ENCODE data around the gene MAST3.

Gene MAST3

DNA sequence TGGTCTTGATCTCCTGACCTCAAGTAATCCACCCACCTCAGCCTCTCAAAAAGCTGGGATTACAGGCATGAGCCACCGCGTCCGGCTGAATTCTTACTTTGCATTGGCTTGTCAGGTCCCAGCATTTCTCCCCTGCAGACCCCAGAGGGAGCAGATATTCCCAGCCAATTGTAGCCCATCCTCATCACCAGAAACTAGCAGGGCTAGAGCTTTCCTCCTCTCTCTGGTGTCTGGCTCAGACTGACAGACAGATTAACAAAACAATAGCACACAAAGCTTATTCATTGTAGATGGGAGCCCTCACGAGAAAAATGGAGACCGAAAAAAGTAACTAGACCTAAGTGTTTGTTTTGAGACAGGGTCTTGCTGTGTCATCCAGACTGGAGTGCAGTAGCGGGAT lies 88.0 kb downstream of the MAST3 start:
- DNase-seq (ENCODE audit: low read depth in 2 of 2): no peak

DNA sequence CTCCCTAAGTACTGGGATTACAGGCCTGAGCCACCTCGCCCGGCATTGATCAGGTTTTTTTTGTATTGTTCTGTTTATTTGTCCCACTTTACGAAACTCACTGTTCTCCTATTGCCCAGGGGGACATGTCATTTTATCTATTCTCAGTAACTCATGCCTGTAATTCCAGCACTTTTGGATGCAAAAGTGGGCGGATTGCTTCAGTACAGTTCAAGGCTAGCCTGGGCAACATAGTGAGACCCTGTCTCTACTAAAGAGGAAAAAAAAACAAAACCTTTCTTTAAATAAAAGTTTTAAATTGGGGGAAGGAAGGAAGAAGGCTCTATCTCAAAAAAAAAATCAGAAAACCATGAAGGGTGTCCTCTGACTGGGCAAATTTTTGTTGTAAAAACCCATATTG lies 92.7 kb downstream of the MAST3 start:
- DNase-seq (ENCODE audit: low read depth in 2 of 2): no peak

DNA sequence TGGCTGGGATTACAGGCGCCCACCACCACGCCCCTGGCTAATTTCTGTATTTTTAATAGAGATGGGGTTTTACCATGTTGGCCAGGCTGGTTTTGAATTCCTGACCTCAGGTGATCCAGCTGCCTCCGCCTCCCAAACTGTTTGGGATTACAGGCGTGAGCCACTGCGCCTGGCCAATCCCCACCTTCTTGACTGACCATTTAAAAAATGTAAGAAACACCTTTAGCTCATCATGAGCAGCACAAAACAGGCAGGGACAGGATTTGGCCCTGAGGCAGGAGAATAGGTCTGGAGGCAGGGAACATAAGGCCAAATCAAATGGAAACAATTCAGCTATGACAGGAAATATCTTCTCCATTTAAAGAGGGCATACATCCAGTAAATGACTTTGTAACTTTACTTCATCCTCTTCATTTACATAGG lies 94.1 kb downstream of the MAST3 start:
- DNase-seq (ENCODE audit: low read depth in 2 of 2): no peak

DNA sequence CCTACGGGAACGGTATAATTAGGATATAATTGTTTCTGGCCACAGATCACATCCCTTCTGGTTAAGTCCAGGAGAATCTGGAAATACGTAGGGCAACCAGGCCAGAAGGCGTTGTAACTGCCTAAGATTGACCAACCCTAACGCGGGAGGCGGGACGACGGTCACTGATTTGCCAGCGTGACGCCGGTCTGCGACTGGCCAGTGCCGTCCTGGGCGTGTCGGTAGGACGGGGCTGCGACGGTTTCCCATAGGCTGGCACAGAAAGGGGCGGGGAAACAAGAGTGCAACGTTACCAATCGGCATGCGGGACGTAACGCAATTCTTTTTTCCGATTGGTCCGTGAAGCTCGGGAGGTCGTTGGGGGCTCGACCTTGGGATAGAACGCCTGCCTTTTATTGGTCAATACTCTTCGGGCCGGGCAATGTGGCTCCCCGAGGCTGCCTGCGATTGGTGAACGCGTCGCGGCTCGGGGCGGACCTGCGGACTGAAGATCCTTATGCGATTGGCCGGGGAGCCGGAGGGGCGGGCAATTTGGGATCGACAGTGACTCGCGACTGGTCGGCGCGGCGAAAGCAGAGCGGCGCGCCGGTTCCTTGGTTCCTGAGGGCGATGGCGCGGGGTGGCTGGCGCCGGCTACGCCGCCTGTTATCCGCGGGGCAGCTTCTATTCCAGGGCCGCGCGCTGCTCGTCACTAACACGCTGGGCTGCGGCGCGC lies 95.3 kb downstream of the MAST3 start, which contains the start of gene MPV17L2:
MPV17L2 (plus strand) TSS at position 546 of the 715 bp plus-strand sequence; CDS start at position 610, 64 bp downstream.
- peak; percentile 97 to 98 for DNase-seq (ENCODE audit: low read depth in 2 of 2)

DNA sequence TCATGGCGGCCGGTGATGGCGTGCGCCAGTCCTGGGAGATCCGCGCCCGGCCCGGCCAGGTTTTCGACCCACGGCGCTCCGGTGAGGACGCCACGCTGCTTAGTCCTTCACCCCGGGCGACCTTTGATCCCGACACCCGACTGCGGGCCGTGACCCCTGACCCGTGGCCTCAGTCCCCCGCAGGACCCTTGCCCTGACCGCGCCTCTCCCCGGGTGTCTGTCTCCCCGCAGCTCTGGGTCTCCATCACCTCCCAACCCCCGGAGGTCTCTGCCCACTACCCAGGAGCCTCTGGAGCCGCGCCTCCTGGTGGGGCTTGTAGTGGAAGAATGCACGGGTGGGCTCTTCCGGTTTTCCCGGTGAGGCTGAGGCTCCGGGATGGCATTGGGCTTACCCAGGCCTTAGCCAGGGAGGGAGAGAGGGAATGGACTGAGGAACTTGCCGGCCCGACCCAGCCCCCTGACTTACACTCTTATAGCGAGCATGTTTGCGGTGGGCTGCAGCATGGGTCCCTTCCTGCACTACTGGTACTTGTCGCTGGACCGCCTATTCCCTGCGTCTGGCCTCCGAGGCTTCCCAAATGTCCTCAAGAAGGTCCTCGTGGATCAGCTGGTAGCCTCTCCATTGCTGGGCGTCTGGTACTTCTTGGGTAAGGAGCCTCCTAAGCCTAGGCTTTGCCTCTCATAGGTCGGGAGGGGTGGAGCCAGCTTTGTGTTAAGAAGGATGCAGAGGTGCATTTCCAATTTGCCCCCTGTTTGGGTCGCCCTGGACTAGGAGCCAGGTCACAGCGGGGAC lies 96.0 kb downstream of the MAST3 start:
- no peak for DNase-seq (ENCODE audit: low read depth in 2 of 2)

DNA sequence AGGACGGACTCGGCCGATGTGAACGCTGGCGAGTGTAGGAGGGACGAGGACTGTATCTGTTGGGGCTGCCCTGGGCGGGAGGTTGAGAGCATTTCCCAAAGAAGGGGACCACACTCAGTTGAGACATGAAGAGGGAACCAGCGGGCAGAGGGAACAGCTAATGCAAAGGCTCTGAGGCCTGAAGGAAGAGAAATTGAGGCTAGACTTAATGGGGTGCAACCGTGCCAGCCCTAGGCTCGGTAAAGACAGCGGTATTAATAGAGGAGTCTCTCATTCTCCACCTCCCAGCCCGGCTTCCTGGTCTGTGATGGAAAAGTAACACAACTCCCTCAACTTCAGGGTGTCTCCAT lies 96.6 kb downstream of the MAST3 start:
- DNase-seq (ENCODE audit: low read depth in 2 of 2): no peak

DNA sequence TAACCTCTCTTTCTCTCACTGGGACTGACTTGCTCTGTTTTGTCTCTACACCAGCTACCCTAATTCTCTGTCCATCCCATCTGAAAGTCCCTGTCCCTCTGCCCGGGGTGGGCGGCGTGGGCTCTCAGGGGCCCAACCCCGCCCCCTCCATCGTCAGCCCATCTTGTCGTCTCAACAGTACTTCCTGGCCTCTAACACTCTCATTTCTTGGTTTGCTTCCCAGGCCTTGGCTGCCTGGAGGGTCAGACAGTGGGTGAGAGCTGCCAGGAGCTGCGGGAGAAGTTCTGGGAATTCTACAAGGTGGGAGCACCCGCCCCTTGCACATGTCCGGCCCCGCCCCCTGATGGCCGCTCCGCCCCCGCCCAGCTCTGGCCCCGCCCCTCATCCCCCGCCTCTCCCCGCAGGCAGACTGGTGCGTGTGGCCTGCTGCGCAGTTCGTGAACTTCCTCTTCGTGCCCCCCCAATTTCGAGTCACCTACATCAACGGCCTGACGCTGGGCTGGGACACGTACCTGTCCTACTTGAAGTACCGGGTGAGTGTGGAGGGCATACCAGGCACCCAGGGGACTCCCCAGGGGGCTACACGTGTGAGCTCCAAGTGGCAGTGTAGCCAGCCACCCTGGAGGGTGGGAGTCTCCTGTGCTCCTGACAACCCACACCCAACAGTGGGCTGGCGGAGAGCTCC lies 97.1 kb downstream of the MAST3 start:
- no peak for DNase-seq (ENCODE audit: low read depth in 2 of 2)

DNA sequence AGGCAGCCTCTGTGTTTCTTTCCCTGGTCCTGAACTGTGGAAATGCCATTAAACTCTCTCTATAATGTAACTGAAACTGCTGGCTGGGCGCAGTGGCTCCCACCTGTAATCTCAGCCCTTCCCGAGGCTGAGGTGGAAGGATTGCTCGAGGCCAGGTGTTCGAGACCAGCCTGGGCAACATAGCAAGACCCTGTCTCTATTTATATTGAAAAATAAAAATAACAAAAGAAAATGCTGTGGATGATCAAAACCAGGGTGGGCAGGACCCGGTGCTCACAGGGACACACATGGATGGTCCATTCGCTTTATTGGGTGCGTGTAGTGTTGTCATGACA lies 98.9 kb downstream of the MAST3 start:
- no peak for DNase-seq (ENCODE audit: low read depth in 2 of 2)

DNA sequence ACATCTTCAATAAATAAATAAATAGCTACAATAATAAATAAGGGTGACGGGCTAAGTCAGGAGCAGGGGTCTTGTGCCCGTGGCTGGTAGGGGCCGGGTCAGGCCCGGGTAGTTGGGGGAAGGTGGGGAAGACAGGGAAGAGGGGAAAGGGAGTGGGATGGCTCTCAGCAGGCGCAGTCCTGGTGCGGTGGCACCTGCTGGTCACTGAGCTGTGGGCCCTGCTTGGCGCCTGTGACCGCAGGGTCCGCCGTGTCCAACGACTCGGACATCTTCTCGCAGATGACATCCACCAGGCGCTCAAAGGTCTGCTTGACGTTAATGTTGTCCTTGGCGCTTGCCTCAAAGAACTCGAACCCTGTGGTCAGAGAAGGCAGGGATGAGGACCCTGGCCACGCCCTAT lies 99.7 kb downstream of the MAST3 start:
- no peak for DNase-seq (ENCODE audit: low read depth in 2 of 2)

DNA sequence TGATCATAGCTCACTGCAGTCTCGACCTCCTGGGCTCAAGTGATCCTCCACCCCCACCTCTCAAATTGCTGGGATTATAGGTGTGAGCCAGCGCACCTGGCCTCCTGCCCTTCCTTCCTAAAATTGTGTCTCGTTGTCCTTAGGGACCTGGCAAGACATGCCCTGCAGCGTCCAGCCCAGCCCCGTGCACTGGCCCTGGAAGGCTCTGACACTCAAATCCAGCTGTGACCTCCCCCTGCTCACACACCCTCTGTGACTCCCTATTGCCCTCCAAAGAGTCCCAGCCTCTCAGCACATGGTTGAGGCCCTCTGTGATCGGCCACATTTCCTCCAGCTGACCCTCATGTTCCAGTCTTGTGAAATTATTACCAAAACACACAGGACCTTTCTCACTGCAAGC lies 100.4 kb downstream of the MAST3 start:
- DNase-seq (ENCODE audit: low read depth in 2 of 2): no peak

DNA sequence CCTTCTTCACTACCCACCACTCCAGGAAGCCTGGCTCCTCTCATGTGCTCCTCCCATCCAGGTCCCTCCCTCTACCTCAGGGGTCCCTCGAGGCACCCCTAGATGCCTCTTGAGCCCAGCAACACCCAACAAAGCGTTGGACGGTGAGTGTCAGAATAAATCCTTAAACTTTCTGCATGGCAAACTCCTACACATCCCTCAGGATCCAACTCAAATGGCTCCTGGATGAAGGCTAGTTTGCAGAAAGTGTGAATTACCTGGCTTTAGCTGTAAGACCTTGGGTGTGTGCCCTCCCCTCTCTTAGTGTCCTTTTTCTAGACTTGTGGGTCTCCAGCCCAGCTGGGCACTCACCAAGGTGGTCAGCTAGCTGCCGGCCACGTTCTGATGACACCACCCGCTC lies 100.8 kb downstream of the MAST3 start:
- DNase-seq (ENCODE audit: low read depth in 2 of 2): no peak

All from stimulated activated CD8-positive, alpha-beta memory T cell treated with anti-CD3 and anti-CD28 coated beads, Interleukin-15, amount 100 ng/mL, for 48 hours (primary cell).